Measurements from ENCODE around the gene GH2. TPM values are rescaled to one million over a fixed set of nuclear protein-coding genes. Genes with fewer than 3 reads are reported as not detected.

The GH2 gene
- total and polyA plus RNA-seq, 2 donors: 0.24 to 1.2 TPM

GRCh38 chr17:63840591-63841349 lies 41.0 kb downstream of the GH2 start:
- WGBS: 89% methylated on average over 4 of the region's 4 CpGs
- Histone ChIP-seq H3K27ac (ENCODE audit: low read depth in 1 of 2, low read length in 1 of 2) (peak overlapping the region in 1 of 2 donors; percentile 32), H3K4me1 (ENCODE audit: control insufficient read depth in 2 of 2, insufficient read depth in 2 of 2, low read length in 2 of 2) (peaks cover 23 to 48% of the 10 kb centered on the region in 2 donors), H3K27me3 (ENCODE audit: control insufficient read depth in 2 of 2, insufficient read depth in 1 of 2, low read length in 1 of 2) (no peaks in the 10 kb centered on the region), H3K4me3 (ENCODE audit: low read length in 2 of 2) (peak overlapping the region; percentile 89), H3K36me3 (ENCODE audit: control insufficient read depth in 2 of 2, insufficient read depth in 2 of 2, low read length in 1 of 2) (peaks cover 19 to 26% of the 10 kb centered on the region in 2 donors), H3K9me3 (ENCODE audit: control insufficient read depth in 2 of 2, insufficient read depth in 1 of 2, low read length in 1 of 2) (no peaks in the 10 kb centered on the region)
- no peak for DNase-seq (ENCODE audit: low read depth in 6 of 9, low spot score in 9 of 9)

- Histone ChIP-seq H3K36me3 (ENCODE audit: control insufficient read depth in 2 of 2, insufficient read depth in 2 of 2, low read length in 1 of 2) (peaks cover 33 to 47% of the 10 kb centered on the region in 2 donors), H3K4me3 (ENCODE audit: low read length in 2 of 2) (no peak overlapping the region), H3K27ac (ENCODE audit: low read depth in 1 of 2, low read length in 1 of 2) (peak overlapping the region in 1 of 2 donors; percentile 59), H3K27me3 (ENCODE audit: control insufficient read depth in 2 of 2, insufficient read depth in 1 of 2, low read length in 1 of 2) (no peaks in the 10 kb centered on the region), H3K9me3 (ENCODE audit: control insufficient read depth in 2 of 2, insufficient read depth in 1 of 2, low read length in 1 of 2) (no peaks in the 10 kb centered on the region), H3K4me1 (ENCODE audit: control insufficient read depth in 2 of 2, insufficient read depth in 2 of 2, low read length in 2 of 2) (peaks cover 21 to 54% of the 10 kb centered on the region in 2 donors)
- no peak for DNase-seq (ENCODE audit: low read depth in 6 of 9, low spot score in 9 of 9)
- whole genome bisulfite sequencing: 85% methylated on average over 7 of the region's 7 CpGs
Measured at GRCh38 chr17:63838631-63839171, 43.0 kb downstream of the GH2 start.

- H3K36me3 ChIP-seq (ENCODE audit: control insufficient read depth in 2 of 2, insufficient read depth in 2 of 2, low read length in 1 of 2): peaks cover 40 to 53% of the 10 kb centered on the region in 2 donors
- no peaks in the 10 kb centered on the region for H3K27me3 ChIP-seq (ENCODE audit: control insufficient read depth in 2 of 2, insufficient read depth in 1 of 2, low read length in 1 of 2)
- no peak overlapping the region for H3K27ac ChIP-seq (ENCODE audit: low read depth in 1 of 2, low read length in 1 of 2)
- no peak for DNase-seq (ENCODE audit: low read depth in 6 of 9, low spot score in 9 of 9)
- no peak overlapping the region for H3K4me3 ChIP-seq (ENCODE audit: low read length in 2 of 2)
- peaks cover 21 to 48% of the 10 kb centered on the region in 2 donors for H3K4me1 ChIP-seq (ENCODE audit: control insufficient read depth in 2 of 2, insufficient read depth in 2 of 2, low read length in 2 of 2)
- no peaks in the 10 kb centered on the region for H3K9me3 ChIP-seq (ENCODE audit: control insufficient read depth in 2 of 2, insufficient read depth in 1 of 2, low read length in 1 of 2)
- WGBS: 98% methylated on average over 5 of the region's 5 CpGs
Measured at GRCh38 chr17:63837962-63838600, 43.7 kb downstream of the GH2 start.

GRCh38 chr17:63837480-63837879 lies 44.3 kb downstream of the GH2 start:
- Histone ChIP-seq H3K36me3 (ENCODE audit: control insufficient read depth in 2 of 2, insufficient read depth in 2 of 2, low read length in 1 of 2) (peaks cover 46 to 59% of the 10 kb centered on the region in 2 donors), H3K27me3 (ENCODE audit: control insufficient read depth in 2 of 2, insufficient read depth in 1 of 2, low read length in 1 of 2) (no peaks in the 10 kb centered on the region), H3K4me1 (ENCODE audit: control insufficient read depth in 2 of 2, insufficient read depth in 2 of 2, low read length in 2 of 2) (peaks cover 21 to 48% of the 10 kb centered on the region in 2 donors), H3K27ac (ENCODE audit: low read depth in 1 of 2, low read length in 1 of 2) (no peak overlapping the region), H3K9me3 (ENCODE audit: control insufficient read depth in 2 of 2, insufficient read depth in 1 of 2, low read length in 1 of 2) (no peaks in the 10 kb centered on the region), H3K4me3 (ENCODE audit: low read length in 2 of 2) (no peak overlapping the region)
- WGBS: 97% methylated on average over 12 of the region's 12 CpGs
- no peak for DNase-seq (ENCODE audit: low read depth in 6 of 9, low spot score in 9 of 9)

GRCh38 chr17:63836811-63837210 lies 44.9 kb downstream of the GH2 start:
- peaks cover 21 to 48% of the 10 kb centered on the region in 2 donors for H3K4me1 ChIP-seq (ENCODE audit: control insufficient read depth in 2 of 2, insufficient read depth in 2 of 2, low read length in 2 of 2)
- H3K4me3 ChIP-seq (ENCODE audit: low read length in 2 of 2): no peak overlapping the region
- no peaks in the 10 kb centered on the region for H3K9me3 ChIP-seq (ENCODE audit: control insufficient read depth in 2 of 2, insufficient read depth in 1 of 2, low read length in 1 of 2)
- over 99% methylated on average over 7 of the region's 7 CpGs for WGBS
- no peak overlapping the region for H3K27ac ChIP-seq (ENCODE audit: low read depth in 1 of 2, low read length in 1 of 2)
- peaks cover 52 to 66% of the 10 kb centered on the region in 2 donors for H3K36me3 ChIP-seq (ENCODE audit: control insufficient read depth in 2 of 2, insufficient read depth in 2 of 2, low read length in 1 of 2)
- H3K27me3 ChIP-seq (ENCODE audit: control insufficient read depth in 2 of 2, insufficient read depth in 1 of 2, low read length in 1 of 2): no peaks in the 10 kb centered on the region
- no peak for DNase-seq (ENCODE audit: low read depth in 6 of 9, low spot score in 9 of 9)

- Histone ChIP-seq H3K4me1 (ENCODE audit: control insufficient read depth in 2 of 2, insufficient read depth in 2 of 2, low read length in 2 of 2) (peaks cover 9 to 42% of the 10 kb centered on the region in 2 donors), H3K27ac (ENCODE audit: low read depth in 1 of 2, low read length in 1 of 2) (no peak overlapping the region), H3K9me3 (ENCODE audit: control insufficient read depth in 2 of 2, insufficient read depth in 1 of 2, low read length in 1 of 2) (no peaks in the 10 kb centered on the region), H3K36me3 (ENCODE audit: control insufficient read depth in 2 of 2, insufficient read depth in 2 of 2, low read length in 1 of 2) (peaks cover 68 to 81% of the 10 kb centered on the region in 2 donors), H3K4me3 (ENCODE audit: low read length in 2 of 2) (no peak overlapping the region), H3K27me3 (ENCODE audit: control insufficient read depth in 2 of 2, insufficient read depth in 1 of 2, low read length in 1 of 2) (no peaks in the 10 kb centered on the region)
- no peak for DNase-seq (ENCODE audit: low read depth in 6 of 9, low spot score in 9 of 9)
- WGBS: 90% methylated on average over 9 of the region's 9 CpGs
Measured at GRCh38 chr17:63835167-63835720, 46.5 kb downstream of the GH2 start.

- H3K4me3 ChIP-seq (ENCODE audit: low read length in 2 of 2): no peak overlapping the region
- peak overlapping the region in 1 of 2 donors; percentile 24 for H3K27ac ChIP-seq (ENCODE audit: low read depth in 1 of 2, low read length in 1 of 2)
- no peaks in the 10 kb centered on the region for H3K27me3 ChIP-seq (ENCODE audit: control insufficient read depth in 2 of 2, insufficient read depth in 1 of 2, low read length in 1 of 2)
- H3K4me1 ChIP-seq (ENCODE audit: control insufficient read depth in 2 of 2, insufficient read depth in 2 of 2, low read length in 2 of 2): peaks cover 6 to 37% of the 10 kb centered on the region in 2 donors
- peak in 5 of 9 donors; percentile 49 to 85 (median 64) for DNase-seq (ENCODE audit: low read depth in 6 of 9, low spot score in 9 of 9)
- peaks cover 74 to 88% of the 10 kb centered on the region in 2 donors for H3K36me3 ChIP-seq (ENCODE audit: control insufficient read depth in 2 of 2, insufficient read depth in 2 of 2, low read length in 1 of 2)
- 47% methylated on average over 13 of the region's 13 CpGs for WGBS
- no peaks in the 10 kb centered on the region for H3K9me3 ChIP-seq (ENCODE audit: control insufficient read depth in 2 of 2, insufficient read depth in 1 of 2, low read length in 1 of 2)
Measured at GRCh38 chr17:63834431-63835166, 47.1 kb downstream of the GH2 start.

- Histone ChIP-seq H3K27ac (ENCODE audit: low read depth in 1 of 2, low read length in 1 of 2) (no peak overlapping the region), H3K36me3 (ENCODE audit: control insufficient read depth in 2 of 2, insufficient read depth in 2 of 2, low read length in 1 of 2) (peaks cover 79 to 95% of the 10 kb centered on the region in 2 donors), H3K27me3 (ENCODE audit: control insufficient read depth in 2 of 2, insufficient read depth in 1 of 2, low read length in 1 of 2) (no peaks in the 10 kb centered on the region), H3K4me3 (ENCODE audit: low read length in 2 of 2) (no peak overlapping the region), H3K4me1 (ENCODE audit: control insufficient read depth in 2 of 2, insufficient read depth in 2 of 2, low read length in 2 of 2) (peaks cover 0 to 34% of the 10 kb centered on the region in 2 donors), H3K9me3 (ENCODE audit: control insufficient read depth in 2 of 2, insufficient read depth in 1 of 2, low read length in 1 of 2) (no peaks in the 10 kb centered on the region)
- WGBS: 94% methylated on average over 15 of the region's 15 CpGs
- no peak for DNase-seq (ENCODE audit: low read depth in 6 of 9, low spot score in 9 of 9)
Measured at GRCh38 chr17:63833741-63834373, 47.9 kb downstream of the GH2 start.

Measured in thymus (tissue), 11 donors.